ENCODE results near the gene GCLC. TPM values are rescaled to one million over a fixed set of nuclear protein-coding genes. Genes with fewer than 3 reads are reported as not detected.

The GCLC gene
- total RNA-seq, 1 donor from 2014 or later, result 26.0 TPM

GRCh38 chr6:53464927-53465460 lies 79.9 kb downstream of the GCLC start:
- H2AFZ ChIP-seq (replicated peaks), result no peak overlapping the region
- H3K9ac ChIP-seq, result no peak overlapping the region
- H3K4me1 ChIP-seq, result peaks cover 5% of the 10 kb centered on the region
- no peaks in the 10 kb centered on the region for H3F3A ChIP-seq (ENCODE audit: low read depth)
- H3K9me3 Mint-ChIP-seq, result no peaks in the 10 kb centered on the region
- H3K36me3 Mint-ChIP-seq, result no peaks in the 10 kb centered on the region
- TF ChIP-seq, protein P1, sequence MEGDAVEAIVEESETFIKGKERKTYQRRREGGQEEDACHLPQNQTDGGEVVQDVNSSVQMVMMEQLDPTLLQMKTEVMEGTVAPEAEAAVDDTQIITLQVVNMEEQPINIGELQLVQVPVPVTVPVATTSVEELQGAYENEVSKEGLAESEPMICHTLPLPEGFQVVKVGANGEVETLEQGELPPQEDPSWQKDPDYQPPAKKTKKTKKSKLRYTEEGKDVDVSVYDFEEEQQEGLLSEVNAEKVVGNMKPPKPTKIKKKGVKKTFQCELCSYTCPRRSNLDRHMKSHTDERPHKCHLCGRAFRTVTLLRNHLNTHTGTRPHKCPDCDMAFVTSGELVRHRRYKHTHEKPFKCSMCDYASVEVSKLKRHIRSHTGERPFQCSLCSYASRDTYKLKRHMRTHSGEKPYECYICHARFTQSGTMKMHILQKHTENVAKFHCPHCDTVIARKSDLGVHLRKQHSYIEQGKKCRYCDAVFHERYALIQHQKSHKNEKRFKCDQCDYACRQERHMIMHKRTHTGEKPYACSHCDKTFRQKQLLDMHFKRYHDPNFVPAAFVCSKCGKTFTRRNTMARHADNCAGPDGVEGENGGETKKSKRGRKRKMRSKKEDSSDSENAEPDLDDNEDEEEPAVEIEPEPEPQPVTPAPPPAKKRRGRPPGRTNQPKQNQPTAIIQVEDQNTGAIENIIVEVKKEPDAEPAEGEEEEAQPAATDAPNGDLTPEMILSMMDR (IDR thresholded peaks at IDR 0.05), result no peak
- no peak for TF ChIP-seq EZH2phosphoT487 (IDR thresholded peaks at IDR 0.05)
- no peak for TF ChIP-seq EZH2 (IDR thresholded peaks at IDR 0.05)
- no peaks in the 10 kb centered on the region for H3K79me2 ChIP-seq (ENCODE audit: low read depth)
- no peak overlapping the region for H3K4me3 Mint-ChIP-seq
- H3K27ac Mint-ChIP-seq, result no peak overlapping the region
- H3K27me3 ChIP-seq, result no peaks in the 10 kb centered on the region
- no peaks in the 10 kb centered on the region for H3K36me3 ChIP-seq
- H3K4me2 ChIP-seq, result no peak overlapping the region
- H3K27ac ChIP-seq, result no peak overlapping the region
- H3K4me1 Mint-ChIP-seq, result peaks cover 8% of the 10 kb centered on the region
- H3K27me3 Mint-ChIP-seq (ENCODE audit: insufficient read depth, low read depth), result no peaks in the 10 kb centered on the region
- no peaks in the 10 kb centered on the region for H3K9me3 ChIP-seq (ENCODE audit: low read depth)
- H4K20me1 ChIP-seq (ENCODE audit: low read depth), result no peaks in the 10 kb centered on the region
- DNase-seq (ENCODE audit: low spot score), result no peak
- H3K4me3 ChIP-seq, result no peak overlapping the region

- H3K9ac ChIP-seq, result no peak overlapping the region
- peaks cover 5% of the 10 kb centered on the region for H3K4me1 ChIP-seq
- peaks cover 8% of the 10 kb centered on the region for H3K4me1 Mint-ChIP-seq
- H4K20me1 ChIP-seq (ENCODE audit: low read depth), result no peaks in the 10 kb centered on the region
- no peak overlapping the region for H3K27ac ChIP-seq
- H3K4me3 Mint-ChIP-seq, result no peak overlapping the region
- H3K36me3 Mint-ChIP-seq, result no peaks in the 10 kb centered on the region
- DNase-seq (ENCODE audit: low spot score), result no peak
- H3K27me3 Mint-ChIP-seq (ENCODE audit: insufficient read depth, low read depth), result no peaks in the 10 kb centered on the region
- H3K27ac Mint-ChIP-seq, result no peak overlapping the region
- no peaks in the 10 kb centered on the region for H3K9me3 Mint-ChIP-seq
- H3F3A ChIP-seq (ENCODE audit: low read depth), result no peaks in the 10 kb centered on the region
- H3K79me2 ChIP-seq (ENCODE audit: low read depth), result no peaks in the 10 kb centered on the region
- no peaks in the 10 kb centered on the region for H3K36me3 ChIP-seq
- no peaks in the 10 kb centered on the region for H3K27me3 ChIP-seq
- H3K4me3 ChIP-seq, result no peak overlapping the region
- H2AFZ ChIP-seq (replicated peaks), result no peak overlapping the region
- no peaks in the 10 kb centered on the region for H3K9me3 ChIP-seq (ENCODE audit: low read depth)
- H3K4me2 ChIP-seq, result no peak overlapping the region
- TF ChIP-seq EZH2 (IDR thresholded peaks at IDR 0.05) (no peak), EZH2phosphoT487 (IDR thresholded peaks at IDR 0.05) (no peak)
- TF ChIP-seq, protein P1 (IDR thresholded peaks at IDR 0.05), result no peak
These were observed 80.4 kb downstream of the GCLC start for GRCh38 chr6:53464483-53464882.

DNA sequence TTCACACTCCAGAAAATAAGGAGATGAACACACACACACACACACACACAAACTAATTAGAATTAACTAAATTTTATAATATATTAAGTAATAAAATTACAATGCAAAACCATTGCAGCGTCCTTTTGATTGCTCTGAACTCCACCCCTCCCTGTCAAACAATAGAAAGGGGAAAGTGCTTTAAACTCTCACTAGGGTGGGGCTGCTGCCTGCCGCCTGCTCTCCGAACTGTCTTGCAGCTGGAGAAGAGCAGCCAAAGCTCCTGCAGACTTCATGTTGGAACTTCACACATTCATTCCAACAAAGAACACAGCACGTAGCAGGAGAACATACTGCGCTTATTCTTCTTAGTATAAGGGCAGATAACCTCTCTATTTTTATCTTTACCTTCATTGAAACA lies 83.2 kb downstream of the GCLC start:
- H3K9me3 Mint-ChIP-seq, result no peaks in the 10 kb centered on the region
- H3K4me1 ChIP-seq, result peaks cover 5% of the 10 kb centered on the region
- no peaks in the 10 kb centered on the region for H4K20me1 ChIP-seq (ENCODE audit: low read depth)
- no peaks in the 10 kb centered on the region for H3K9me3 ChIP-seq (ENCODE audit: low read depth)
- TF ChIP-seq EZH2 (IDR thresholded peaks at IDR 0.05), result no peak
- no peak overlapping the region for H3K4me2 ChIP-seq
- no peaks in the 10 kb centered on the region for H3K36me3 ChIP-seq
- no peak overlapping the region for H3K27ac Mint-ChIP-seq
- H3K4me3 Mint-ChIP-seq, result no peak overlapping the region
- no peaks in the 10 kb centered on the region for H3K36me3 Mint-ChIP-seq
- H3K27me3 ChIP-seq, result no peaks in the 10 kb centered on the region
- no peak overlapping the region for H3K4me3 ChIP-seq
- H3K9ac ChIP-seq, result no peak overlapping the region
- peak overlapping the region; percentile 55 for H2AFZ ChIP-seq (replicated peaks)
- no peaks in the 10 kb centered on the region for H3F3A ChIP-seq (ENCODE audit: low read depth)
- H3K27ac ChIP-seq, result no peak overlapping the region
- H3K79me2 ChIP-seq (ENCODE audit: low read depth), result no peaks in the 10 kb centered on the region
- H3K4me1 Mint-ChIP-seq, result peaks cover 8% of the 10 kb centered on the region
- peak; percentile 20 for DNase-seq (ENCODE audit: low spot score)
- H3K27me3 Mint-ChIP-seq (ENCODE audit: insufficient read depth, low read depth), result no peaks in the 10 kb centered on the region

- H3K36me3 Mint-ChIP-seq, result no peaks in the 10 kb centered on the region
These were observed 83.8 kb downstream of the GCLC start for GRCh38 chr6:53461041-53461656.

More at GRCh38 chr6:53461041-53461656, 83.8 kb downstream of the GCLC start:
- H3K27ac ChIP-seq, result no peak overlapping the region
- Mint-ChIP-seq H3K9me3 (peaks cover 2% of the 10 kb centered on the region), H3K4me3 (no peak overlapping the region), H3K27ac (no peak overlapping the region), H3K4me1 (peaks cover 8% of the 10 kb centered on the region), H3K27me3 (ENCODE audit: insufficient read depth, low read depth) (no peaks in the 10 kb centered on the region)
- no peaks in the 10 kb centered on the region for H3K27me3 ChIP-seq
- H3K9ac ChIP-seq, result no peak overlapping the region
- H3F3A ChIP-seq (ENCODE audit: low read depth), result no peaks in the 10 kb centered on the region
- no peaks in the 10 kb centered on the region for H3K79me2 ChIP-seq (ENCODE audit: low read depth)
- H3K4me3 ChIP-seq, result no peak overlapping the region
- H3K36me3 ChIP-seq, result no peaks in the 10 kb centered on the region
- H3K4me1 ChIP-seq, result peaks cover 5% of the 10 kb centered on the region
- no peak for DNase-seq (ENCODE audit: low spot score)
- no peak overlapping the region for H3K4me2 ChIP-seq
- no peak overlapping the region for H2AFZ ChIP-seq (replicated peaks)
- H4K20me1 ChIP-seq (ENCODE audit: low read depth), result no peaks in the 10 kb centered on the region
- TF ChIP-seq, protein P1 (IDR thresholded peaks at IDR 0.05), result no peak
- no peak for TF ChIP-seq EZH2phosphoT487 (IDR thresholded peaks at IDR 0.05)
- TF ChIP-seq EZH2 (IDR thresholded peaks at IDR 0.05), result no peak
- H3K9me3 ChIP-seq (ENCODE audit: low read depth), result no peaks in the 10 kb centered on the region

Measured in neural progenitor cell (in vitro differentiated cells).